Body of pancreas (tissue), 4 donors: Measurements from ENCODE around the gene SEC14L6.

Source experiments
- POLR2A ChIP-seq, 3 donors: fragments of 450-650 bp; IDR thresholded peaks; one replicate each; pipeline ENCODE4 v1.6.1; 2016; ENCODE audit warnings: antibody characterized with exemption in 3 of 3, mild to moderate bottlenecking in 2 of 3
- TF ChIP-seq, protein P1 (sequence below), 7 experiments: fragments of 450-650 bp in 4 of 7; fragments of 200-600 bp in 3 of 7; sonication (generic) in 3 of 7; IDR thresholded peaks; one replicate each; pipeline ENCODE4 v1.5.1; 2016 to 2019; ENCODE audit warnings: antibody characterized with exemption in 7 of 7

DNA sequence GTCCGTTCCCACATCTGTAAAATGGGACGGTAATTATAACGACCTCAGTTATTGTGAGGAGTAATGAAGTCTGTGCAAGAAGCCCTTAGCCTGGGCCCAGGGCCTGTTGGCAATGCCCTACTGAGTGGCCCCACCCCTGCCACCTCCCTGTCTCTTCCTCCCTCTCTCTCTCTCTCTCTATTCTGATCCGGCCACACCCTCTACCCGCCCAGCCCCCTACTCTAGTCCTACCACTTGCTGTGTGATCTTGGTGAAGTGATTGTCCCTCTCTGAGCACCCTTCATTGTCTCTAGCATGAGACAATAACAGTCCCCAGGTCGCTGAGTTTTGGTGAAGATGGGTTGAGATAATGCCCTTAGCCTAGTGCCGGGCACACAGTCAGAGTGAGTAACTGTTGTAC, 7.4 kb upstream of the SEC14L6 start:
- TF ChIP-seq, protein P1, sequence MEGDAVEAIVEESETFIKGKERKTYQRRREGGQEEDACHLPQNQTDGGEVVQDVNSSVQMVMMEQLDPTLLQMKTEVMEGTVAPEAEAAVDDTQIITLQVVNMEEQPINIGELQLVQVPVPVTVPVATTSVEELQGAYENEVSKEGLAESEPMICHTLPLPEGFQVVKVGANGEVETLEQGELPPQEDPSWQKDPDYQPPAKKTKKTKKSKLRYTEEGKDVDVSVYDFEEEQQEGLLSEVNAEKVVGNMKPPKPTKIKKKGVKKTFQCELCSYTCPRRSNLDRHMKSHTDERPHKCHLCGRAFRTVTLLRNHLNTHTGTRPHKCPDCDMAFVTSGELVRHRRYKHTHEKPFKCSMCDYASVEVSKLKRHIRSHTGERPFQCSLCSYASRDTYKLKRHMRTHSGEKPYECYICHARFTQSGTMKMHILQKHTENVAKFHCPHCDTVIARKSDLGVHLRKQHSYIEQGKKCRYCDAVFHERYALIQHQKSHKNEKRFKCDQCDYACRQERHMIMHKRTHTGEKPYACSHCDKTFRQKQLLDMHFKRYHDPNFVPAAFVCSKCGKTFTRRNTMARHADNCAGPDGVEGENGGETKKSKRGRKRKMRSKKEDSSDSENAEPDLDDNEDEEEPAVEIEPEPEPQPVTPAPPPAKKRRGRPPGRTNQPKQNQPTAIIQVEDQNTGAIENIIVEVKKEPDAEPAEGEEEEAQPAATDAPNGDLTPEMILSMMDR (IDR thresholded peaks at IDR 0.05) = no peak
- no peak for TF ChIP-seq POLR2A (IDR thresholded peaks at IDR 0.05)
